NK-92 (cell line): ENCODE results near the gene ANKRD34C.
"Not testable (repeated sequence)": the region's sequence is repeated elsewhere in the genome, so short reads cannot be mapped to it uniquely, and the experiment has no call there.

Source experiments
- DNase-seq: peaks from one replicate; lab custom pipeline; 2025; ENCODE audit not compliant: unreplicated experiment; lab: John Stamatoyannopoulos, UW

The ANKRD34C gene

DNA sequence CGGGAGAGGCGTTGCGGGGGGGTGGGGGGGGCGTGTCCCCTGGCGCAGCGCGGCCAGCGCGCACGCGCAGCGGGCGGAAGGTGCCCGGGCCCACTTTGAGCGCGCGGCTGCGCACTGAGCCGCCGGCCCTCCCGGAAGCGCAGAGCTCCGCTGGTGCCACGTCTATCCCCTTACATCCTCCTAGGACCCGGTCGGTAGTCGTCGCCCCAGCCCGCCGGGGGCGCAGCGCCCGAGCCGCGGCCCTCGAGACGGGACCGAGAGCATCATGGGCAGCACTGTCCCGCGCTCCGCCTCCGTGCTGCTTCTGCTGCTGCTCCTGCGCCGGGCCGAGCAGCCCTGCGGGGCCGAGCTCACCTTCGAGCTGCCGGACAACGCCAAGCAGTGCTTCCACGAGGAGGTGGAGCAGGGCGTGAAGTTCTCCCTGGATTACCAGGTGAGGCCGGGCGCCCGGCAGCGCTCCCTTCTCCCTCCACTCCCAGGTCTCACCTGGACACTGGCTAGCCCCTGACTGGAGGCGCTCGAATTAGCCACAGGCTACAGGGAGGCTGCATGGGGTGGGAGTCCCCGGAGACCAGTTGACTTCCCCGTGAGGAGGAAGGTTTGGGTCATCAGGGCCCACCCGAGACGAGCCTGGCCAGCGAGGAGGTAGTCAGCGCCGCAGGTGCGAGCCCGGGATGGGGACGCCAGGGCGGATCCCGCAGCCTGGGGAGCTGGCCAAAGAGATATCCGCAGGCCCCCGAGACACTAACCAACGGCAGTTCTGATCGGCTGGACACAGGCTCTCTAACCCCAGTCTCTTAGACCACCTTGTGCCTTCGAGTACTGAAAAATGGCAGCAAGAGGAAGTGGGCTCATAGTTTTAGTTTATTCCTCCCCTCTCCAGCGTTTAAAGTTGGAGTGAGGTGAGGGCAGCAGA, 28.7 kb downstream of the ANKRD34C start, which contains the start of gene TMED3:
TMED3 (plus strand) TSS at position 128 of the 916 bp plus-strand sequence; CDS start at position 266, 138 bp downstream.
- DNase-seq, result no peak

DNA sequence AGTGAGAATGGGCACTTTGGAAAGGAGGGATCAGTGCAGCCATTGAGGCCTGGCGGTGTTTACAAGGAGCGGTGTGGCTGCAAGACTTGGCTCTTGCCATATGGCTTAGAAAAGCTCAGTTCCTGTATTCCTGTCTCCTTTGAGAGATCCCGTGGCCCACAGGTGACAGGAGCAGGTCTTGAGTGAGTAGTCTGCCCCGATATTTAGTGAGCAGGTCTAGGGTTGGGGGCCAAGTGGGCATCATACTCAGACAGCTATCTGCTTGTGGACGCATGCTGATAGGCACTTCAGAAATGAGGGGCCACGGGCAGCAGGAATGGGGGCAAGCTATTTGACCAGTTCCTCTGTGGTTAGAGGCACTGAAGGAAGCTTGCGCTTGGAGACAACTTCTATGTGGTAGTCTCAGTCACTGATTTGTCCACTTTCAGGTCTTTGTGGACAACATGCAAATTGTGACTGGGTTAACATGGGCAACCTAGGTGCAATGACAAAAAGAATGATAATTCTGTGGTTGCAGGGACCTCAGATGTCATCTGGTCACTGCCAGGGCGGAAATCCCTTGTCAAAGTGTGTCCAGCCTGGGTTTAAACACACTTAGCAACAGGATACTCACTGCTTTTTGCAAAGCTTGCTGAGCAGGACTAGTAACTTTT, 29.5 kb downstream of the ANKRD34C start:
- no peak for DNase-seq

DNA sequence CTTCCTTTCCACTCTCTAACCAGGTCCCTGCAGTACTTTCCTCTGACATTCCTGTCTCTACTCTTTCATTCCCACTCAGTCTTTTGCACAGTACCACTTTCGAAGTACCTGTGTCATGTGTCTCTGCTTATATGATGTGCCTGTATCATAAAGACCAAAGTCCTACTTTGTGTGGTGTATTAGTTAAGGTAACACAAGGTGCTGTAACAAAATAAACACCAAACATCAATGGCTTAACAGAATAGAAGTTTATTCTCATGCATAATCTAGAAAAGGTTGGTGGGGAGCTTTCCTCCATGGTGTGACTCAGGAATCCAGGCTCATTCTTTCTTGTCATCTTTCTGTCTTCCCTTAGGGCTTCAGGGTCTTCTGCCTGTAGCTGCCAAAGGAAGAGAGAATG, 31.7 kb downstream of the ANKRD34C start:
- DNase-seq, result no peak

DNA sequence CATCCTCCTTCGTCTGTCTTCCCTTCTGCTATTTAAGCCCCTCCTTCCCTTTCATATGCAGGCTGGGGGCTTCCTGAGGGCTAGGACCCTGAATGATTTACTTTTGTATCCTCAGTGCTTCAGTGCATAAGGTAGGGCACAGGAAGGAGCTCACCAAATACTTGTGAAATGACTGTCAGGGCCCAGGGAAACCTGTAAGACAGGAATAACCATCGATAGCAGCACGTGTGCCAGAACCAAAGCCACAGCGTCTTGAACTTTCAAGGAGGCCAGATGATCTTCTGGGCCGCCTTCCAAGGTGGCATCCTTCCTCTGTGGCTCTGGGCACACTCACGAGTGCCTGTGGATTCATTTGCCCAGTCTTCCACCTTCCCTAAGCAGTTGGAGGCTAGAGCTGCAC, 32.3 kb downstream of the ANKRD34C start:
- DNase-seq, result no peak

DNA sequence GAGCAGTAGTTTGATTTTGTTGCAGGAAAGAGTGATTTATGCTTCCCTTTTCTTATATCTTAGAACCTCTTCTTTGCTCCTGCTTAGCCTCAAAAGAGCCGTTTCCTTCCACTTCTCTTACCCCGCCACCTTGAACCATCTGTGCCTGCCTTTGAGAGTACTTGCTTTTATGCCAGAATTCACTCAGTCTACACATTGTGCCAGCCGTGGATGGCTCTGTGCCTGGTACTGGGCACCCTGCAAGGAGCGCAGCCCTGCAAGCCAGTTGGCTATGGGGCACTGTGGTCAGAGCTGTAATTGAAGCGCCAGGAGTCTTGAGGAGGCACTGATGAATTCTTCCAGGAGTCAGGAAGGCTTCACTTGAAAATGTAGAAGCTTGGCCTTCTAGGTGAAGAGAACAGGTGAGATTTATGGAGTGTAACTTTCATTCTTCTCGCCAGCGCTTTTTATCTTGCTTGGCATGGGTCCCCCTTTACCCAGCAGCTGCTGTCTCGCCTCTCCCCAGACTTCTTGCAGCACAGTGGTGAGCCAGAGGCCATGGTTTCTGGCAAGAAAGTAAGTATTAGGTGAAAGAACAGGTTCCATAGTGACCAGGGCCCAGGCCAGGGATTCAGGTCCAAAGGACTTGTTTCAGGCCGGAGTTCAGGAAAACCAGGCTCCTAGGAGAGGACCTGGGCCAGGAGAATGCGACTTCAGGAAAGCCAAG, 33.3 kb downstream of the ANKRD34C start:
- DNase-seq, result no peak

DNA sequence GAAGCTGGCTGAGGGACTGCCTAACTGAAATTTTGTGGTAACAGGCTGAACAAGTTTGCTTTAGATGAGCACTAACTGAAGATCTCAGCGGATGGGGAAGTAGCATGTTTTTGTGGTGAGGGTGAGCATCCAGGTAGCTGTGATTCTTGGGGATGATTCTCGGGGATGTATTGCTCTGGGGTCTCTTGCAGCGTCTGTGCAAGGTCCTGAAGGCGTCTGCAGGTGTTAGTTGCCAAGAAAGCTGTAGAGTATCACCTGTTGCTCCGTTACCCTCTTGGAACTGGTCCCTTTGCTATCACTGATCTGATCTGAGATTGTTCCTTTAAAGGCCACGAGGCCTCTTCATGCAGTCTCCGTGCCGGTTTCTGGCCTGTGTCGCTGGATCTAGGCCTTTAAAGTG, 34.3 kb downstream of the ANKRD34C start:
- DNase-seq, result no peak

DNA sequence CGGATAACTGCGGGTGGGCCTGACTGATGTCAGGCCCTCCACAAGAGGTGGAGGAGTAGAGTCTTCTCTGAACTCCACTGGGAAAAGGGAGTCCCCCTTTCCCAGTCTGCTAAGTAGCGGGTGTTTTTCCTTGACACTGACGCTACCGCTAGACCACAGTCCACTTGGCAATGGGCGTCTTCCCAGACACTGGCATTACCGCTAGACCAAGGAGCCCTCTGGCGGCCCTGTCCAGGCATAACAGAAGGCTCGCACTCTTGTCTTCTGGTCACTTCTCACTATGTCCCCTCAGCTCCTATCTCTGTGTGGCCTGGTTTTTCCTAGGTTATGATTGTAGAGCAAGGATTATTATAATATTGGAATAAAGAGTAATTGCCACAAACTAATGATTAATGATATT, 37.5 kb downstream of the ANKRD34C start:
- not testable (repeated sequence) for DNase-seq

DNA sequence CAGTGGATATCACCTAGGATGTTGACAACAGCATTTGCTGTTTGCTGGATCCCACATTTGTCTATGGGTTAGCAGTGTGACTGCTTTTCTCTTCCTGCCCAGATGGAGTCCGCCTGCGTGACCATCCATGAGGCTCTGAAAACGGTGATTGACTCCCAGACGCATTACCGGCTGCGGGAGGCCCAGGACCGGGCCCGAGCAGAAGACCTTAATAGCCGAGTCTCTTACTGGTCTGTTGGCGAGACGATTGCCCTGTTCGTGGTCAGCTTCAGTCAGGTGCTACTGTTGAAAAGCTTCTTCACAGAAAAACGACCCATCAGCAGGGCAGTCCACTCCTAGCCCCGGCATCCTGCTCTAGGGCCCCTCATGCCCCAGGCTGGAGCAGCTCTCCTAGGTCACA, 39.4 kb downstream of the ANKRD34C start:
- no peak for DNase-seq

DNA sequence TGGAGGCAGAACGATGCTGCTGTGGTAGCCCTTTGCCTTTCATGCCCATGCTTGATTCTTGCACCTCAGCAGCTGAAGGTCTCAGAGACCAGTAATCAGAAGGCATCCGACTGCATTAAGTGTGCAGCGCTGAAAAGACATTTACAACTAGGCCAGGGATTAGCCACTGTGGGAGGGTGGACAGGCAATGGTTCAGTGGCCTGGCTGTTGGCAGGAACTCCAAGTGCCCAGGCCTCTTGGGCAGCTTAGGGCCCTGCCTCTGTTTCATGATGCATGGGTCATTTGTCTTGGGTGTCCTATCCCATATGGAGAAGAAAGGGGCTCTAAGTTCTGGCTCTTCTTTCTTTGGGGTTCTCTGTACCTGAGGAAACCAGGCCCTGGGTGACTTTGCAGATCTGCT, 39.8 kb downstream of the ANKRD34C start:
- no peak for DNase-seq

DNA sequence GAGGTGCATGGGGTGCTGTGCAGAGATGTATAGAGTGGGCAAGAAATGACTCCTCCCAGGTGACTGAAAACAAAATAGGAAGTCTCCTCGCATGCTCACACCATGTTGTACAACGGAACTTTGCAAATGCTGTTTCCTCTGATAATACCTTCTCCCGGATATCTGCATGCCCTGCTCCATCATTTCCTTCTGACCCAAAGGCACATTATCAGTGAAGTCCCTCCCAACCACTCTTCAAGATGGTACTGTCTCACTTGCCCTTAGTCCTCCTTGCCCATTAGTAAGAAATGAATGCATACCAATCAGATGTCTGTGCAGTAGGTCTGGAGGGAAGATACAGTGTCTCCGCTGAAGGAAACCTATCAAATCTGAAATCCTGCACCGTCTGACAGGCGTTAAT, 40.4 kb downstream of the ANKRD34C start:
- no peak for DNase-seq

DNA sequence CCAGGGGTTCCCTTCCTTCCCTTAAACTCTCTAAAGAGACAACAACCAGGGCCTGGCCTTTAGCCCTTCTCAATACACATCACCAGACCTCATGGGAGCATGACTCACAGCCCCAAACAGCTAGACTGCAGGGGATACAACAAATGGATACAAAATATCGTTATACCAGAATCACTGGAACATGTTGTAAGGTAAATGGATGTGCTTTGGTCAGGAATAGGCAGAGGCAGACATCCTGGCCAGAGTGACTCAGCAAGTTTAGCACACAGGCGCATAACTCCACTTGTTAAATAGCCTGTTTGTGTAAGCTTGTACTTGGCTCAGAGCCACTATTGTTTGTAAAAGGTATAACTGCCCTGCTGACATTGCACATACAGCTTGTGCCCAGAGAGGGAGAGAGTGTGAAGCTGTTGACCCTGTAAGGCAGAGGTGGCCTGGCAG, 46.7 kb downstream of the ANKRD34C start:
- DNase-seq, result no peak
